Stimulated activated CD4-positive, alpha-beta T cell treated with anti-CD3 and anti-CD28 coated beads, Interleukin-12 subunit alpha, Interleukin-12 subunit beta, amount 100 ng/mL, for 24 hours (primary cell): ENCODE measurements around the gene CNDP1.
"Not testable (repeated sequence)": the region's sequence is repeated elsewhere in the genome, so short reads cannot be mapped to it uniquely, and the experiment has no call there.

Source experiments
- DNase-seq, 2 experiments: peaks; one replicate each; pipeline ENCODE4 v3.0.0-alpha.2; 2020; ENCODE audit warnings: low read depth in 2 of 2

Gene CNDP1

GRCh38 chr18:74520096-74520833 is 14.0 kb upstream of the CNDP1 start:
- DNase-seq = no peak

DNA sequence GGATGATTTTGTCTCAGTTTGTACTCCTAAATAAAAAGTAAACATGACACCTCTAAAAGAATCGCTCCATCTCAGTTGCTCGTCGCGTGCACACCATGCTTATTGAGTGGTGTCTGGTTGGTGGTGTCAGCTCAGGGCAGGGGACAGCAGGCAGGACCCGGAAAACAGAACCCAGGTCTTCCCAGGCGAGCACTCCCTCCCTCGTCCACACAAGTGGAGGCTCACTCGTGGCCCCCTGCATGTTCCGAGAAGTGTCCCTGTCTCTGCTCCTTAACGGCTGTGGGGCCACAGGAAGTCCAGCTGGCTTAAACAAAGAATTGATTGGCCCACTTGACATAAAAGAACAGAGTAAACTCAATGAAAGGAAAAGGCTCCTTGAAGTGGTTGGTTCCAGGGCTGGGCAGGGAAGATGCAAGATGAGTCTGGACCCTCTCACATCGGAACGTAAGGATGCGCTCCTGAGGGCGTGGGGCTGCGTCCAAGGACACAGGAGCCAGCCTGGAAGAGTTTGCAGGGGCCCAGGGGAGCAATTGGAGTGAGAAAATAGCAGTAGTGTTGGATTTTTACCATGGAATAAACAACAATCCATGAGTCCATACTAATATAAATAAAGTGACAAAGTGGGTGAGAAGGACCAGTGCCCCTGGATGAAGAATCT is 13.1 kb upstream of the CNDP1 start:
- DNase-seq = no peak

DNA sequence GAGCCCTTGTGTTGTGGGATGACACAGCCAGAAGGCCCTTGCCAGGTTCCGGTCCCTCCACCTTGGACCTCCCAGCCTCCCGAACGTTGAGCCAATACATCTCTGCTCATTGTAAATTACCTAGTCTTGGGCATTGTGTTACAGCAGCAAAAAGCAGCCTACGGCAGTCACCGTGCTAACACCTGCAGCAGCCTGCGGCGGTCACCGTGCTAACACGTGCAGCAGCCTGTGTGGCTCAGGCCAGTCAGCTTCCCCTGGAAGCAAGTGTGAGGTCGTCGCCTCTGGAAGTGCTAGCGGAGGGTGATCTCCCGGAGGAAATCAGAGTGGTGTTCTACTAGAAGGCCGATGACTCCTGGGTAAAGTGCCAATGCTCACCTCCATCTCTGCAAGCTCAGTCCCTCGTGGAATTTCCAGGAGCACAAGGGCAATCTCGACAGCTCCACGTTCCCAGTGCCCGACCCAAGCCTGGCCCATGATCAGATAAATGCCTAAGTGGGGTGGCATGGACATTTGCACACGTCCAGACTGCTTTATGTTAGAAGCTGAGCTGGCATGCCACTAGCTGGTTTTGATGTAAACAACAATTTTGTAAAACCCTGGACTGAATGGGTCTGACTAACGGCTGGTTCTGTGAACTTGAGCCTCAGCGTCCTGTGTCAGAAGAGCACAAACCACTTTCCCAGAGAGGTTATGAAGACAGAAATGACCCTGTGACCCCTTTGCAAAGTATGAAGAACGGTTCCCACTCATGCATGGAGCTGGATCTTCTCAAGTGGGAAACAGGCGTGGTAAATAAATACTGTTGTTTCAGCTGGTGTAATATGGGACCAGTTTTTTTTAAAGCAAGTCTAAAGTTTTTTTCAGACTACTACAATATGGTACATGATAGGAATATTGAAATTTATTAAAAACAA is 11.4 kb upstream of the CNDP1 start:
- no peak for DNase-seq

DNA sequence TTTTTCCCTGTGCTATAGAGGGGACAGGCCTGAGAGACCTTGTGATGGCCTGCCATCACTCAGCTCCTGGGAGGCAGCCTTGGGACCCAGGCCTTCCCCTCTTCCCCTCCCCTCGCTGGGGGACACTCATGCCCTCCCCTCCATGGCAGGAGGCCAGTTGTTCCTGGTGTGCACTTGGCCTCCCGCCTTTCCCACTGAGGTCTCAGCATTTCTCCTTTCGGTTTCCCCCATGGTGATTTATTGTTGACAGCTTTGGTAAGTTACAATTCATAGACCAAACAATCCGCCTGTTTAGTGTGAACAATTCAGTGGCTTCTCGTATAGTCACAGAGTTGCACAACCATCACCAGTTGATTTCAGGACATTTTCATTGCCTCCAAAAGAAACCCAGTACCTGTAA is 10.2 kb upstream of the CNDP1 start:
- DNase-seq = no peak

DNA sequence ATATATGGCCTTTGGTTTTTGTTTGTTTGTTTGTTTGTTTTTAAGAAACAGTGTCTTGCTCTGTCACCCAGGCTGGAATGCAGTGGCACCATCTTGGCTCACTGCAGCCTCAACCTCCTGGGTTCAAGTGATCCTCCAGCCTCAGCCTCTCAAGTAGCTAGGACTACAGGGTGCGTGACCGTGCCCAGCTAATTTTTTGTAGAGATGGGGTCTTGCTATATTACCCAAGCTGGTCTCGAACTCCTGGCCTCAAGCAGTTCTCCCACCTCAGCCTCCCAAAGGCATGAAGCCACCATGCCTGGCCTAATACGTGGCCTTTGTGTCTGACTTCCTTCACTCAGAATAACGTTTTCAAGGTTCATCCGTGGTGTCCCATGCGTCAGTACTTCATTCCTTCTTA is 9.4 kb upstream of the CNDP1 start:
- DNase-seq = not testable (repeated sequence)

GRCh38 chr18:74525741-74526140 is 8.6 kb upstream of the CNDP1 start:
- no peak for DNase-seq

DNA sequence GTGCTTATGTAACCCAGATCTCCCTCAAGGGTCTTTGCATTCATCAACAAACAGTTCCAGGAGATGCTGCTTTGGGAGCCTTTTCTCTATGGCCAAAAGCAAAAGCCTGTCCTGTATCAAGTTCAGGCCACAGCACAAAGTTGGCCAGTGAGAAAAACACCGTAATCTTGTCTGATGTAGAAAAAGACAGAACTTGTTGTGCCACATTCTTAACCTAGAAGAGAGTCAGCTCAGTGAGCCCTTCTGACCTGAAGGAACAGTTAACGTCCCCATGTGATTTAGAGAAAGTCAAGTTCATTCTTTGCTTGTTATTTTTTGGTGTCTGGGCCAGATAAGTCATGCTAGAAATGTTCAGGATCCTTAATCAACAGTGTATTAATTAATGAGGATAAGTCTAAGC is 7.8 kb upstream of the CNDP1 start:
- DNase-seq = no peak

DNA sequence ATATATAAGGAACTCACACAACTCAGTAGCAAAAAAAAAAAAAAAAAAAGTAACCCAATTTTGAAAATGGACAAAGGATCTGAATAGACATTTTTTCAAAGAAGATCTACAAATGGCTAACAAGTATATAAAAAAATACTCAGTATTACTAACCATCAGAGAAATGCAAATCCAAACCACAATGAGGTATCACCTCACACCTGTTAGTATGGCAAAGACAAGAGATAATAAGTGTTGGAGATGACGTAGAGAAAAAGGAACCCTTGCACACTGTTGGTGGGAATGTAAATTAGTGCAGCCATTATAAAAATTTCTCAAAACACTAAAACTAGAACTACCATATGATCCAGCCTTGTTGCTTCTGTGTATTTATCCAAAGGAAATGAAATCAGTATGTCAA is 5.8 kb upstream of the CNDP1 start:
- no peak for DNase-seq

- DNase-seq = no peak
Observed at GRCh38 chr18:74528913-74529312, 5.4 kb upstream of the CNDP1 start.

- no peak for DNase-seq
Observed at GRCh38 chr18:74529378-74529777, 4.9 kb upstream of the CNDP1 start.

GRCh38 chr18:74529811-74530583 is 4.3 kb upstream of the CNDP1 start:
- DNase-seq = no peak

DNA sequence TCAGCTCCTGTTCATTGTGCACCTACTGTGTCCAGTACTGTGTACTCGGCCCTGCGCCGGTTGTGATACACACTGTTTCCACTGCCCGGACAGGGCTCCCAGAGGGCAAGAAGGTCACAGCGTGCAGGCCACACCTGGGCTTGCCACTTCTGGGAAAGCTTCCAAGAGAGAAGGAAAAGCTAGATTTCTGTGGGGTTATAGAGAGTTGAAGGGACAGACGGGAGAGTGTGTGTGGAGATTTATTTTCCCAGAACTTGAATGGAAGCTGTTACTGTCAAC is 3.8 kb upstream of the CNDP1 start:
- no peak for DNase-seq

GRCh38 chr18:74531043-74531442 is 3.3 kb upstream of the CNDP1 start:
- DNase-seq = no peak

GRCh38 chr18:74532511-74533025 is 1.7 kb upstream of the CNDP1 start:
- no peak for DNase-seq

DNA sequence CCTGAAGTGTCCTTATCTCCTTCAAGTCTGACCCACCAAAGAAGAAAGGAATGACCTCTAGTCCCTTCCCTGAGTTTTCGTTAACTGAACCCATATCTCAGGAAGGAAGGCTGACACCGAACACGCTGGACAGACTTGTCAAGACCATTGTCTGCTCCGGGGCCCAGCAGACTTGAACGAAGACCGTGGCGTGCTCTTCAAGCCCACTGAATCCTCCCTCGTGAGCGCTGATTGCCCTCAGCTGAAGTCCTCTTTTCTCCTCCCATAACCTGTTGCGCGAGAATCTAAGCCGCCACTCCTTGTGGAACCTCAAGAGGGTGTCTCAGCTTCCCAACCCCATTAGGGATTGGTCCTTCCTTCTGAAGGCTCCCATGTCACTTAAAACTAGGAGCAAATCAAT is 634 bp upstream of the CNDP1 start:
- DNase-seq = no peak

GRCh38 chr18:74534981-74535649 is 815 bp downstream of the CNDP1 start:
- no peak for DNase-seq

DNA sequence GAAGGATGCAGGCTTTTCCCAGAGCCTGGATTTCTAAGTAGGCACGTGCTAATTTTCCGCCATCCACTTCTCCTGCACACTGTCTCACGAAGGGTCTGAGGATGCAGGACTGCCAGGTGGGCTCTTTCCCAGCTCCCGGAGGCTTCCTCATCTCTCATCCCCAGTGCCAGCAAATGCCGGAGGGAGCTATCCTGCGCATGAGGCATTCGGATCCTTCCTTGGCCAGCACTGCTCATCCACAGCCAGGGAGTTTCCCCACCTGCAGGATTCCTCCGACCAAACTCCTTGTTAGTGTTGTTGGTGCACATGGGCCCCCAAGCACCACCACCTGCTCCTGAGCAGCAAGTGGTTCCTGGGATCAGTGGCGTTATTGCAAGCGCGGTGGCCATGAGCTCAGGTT is 5.0 kb downstream of the CNDP1 start:
- DNase-seq = no peak

DNA sequence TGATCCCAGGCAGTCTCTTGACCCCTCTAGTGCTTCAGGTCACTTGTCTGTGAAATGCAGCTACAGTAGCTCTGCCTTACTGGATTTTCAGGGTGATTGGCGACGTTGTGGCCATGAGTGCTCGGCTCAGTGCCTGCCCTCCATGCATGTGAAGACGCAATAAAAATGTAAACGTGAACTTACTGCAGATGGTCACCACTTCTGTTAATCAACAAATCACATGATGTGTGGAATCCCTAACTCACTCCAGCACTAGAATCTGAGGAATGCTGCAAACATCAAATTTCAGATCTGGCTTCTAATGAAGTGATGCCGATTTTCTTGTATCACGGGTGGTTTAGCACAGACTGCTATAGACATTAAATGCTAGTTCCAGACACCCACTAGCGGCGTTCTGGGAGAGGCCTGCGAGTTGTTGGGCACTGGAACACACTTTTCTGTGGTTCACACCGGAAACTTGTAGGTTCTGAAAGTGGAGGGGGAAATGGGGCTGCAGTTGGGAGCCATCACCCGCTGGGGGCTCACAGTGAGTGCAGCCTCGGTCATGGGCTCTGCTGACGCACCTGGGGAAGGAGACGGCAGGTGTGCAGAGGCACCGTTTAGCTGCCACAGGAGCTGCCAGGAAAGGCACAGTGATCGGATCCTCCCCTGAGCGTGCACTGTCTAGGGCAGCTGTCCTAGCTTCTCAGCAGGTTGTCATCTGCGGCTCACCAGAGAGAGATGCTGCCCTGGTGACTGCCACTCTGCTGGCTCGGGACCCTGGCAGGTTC is 6.5 kb downstream of the CNDP1 start:
- no peak for DNase-seq

GRCh38 chr18:74541703-74542555 is 7.6 kb downstream of the CNDP1 start:
- DNase-seq = no peak

- DNase-seq = no peak
Observed at GRCh38 chr18:74544898-74545297, 10.6 kb downstream of the CNDP1 start.
